K562 (cell line): ENCODE measurements around the gene BASP1. TPM values are rescaled to one million over a fixed set of nuclear protein-coding genes. Genes with fewer than 3 reads are reported as not detected.

Source experiments
- ATAC-seq: fragments of 200-7000 bp; cut with Tn5 transposase; 3 replicates; pipeline ENCODE4 v1.9.1; 2020; ENCODE audit warnings: moderate library complexity
- BruUV-seq: library from RNA; stranded (reverse); fragments of 400-500 nt; replicated peaks from 2 replicates; lab custom pipeline; 2021; lab: Mats Ljungman, UMichigan
- CTCF ChIA-PET: fragments of 300-600 bp; formaldehyde crosslinking; extraction: SDS; loops from one replicate; lab custom pipeline; 2021; ENCODE audit warnings: low intra/inter-chr PET ratio; lab: Yijun Ruan, JAX
- POLR2A ChIA-PET: fragments of 300-600, 350-650 bp; sonication (Branson Sonifier 250); formaldehyde crosslinking; extraction: SDS; loops from one replicate; lab custom pipeline; 2021; ENCODE audit warnings: antibody characterized with exemption, inconsistent platforms; lab: Yijun Ruan, JAX
- DNase-seq, 4 experiments: peaks; one replicate each; pipeline versions ENCODE4 v3.0.0 to v3.0.0-alpha.2; 2011 to 2018; ENCODE audit warnings: low spot score in 3 of 4, mixed read lengths in 3 of 4; ENCODE audit errors: extremely low read depth in 1 of 4
- FAIRE-seq: peaks from 2 replicates; lab custom pipeline; 2011; peaks lifted over from hg19 to GRCh38; lab: Jason Lieb, UNC
- H2AFZ ChIP-seq: 2 replicates; pipeline ENCODE4 v1.6.0; 2011; ENCODE audit warnings: low read depth, low read length, control low read depth, inconsistent platforms
- H3K27ac ChIP-seq: fragments of 200-600 bp; 3 replicates; pipeline ENCODE4 v1.8.0; 2011; ENCODE audit warnings: low read depth, mild to moderate bottlenecking, control low read depth, inconsistent platforms, low read length, moderate library complexity, mixed read lengths; ENCODE audit errors: extremely low read depth
- H3K27me3 ChIP-seq, 2 experiments: fragments of 300-600 bp in 1 of 2; 2 replicates in 1 of 2; 3 replicates in 1 of 2; pipeline versions ENCODE4 v1.6.0 to v1.8.0; 2011; ENCODE audit warnings: inconsistent platforms in 2 of 2, low read length in 2 of 2, mild to moderate bottlenecking in 1 of 2, mixed read lengths in 1 of 2, moderate library complexity in 1 of 2; ENCODE audit not compliant: control insufficient read depth in 2 of 2, insufficient read depth in 2 of 2
- H3K36me3 ChIP-seq: fragments of 300-600 bp; 3 replicates; pipeline ENCODE4 v1.8.0; 2011; ENCODE audit warnings: mild to moderate bottlenecking, low read length, inconsistent platforms; ENCODE audit not compliant: control insufficient read depth, insufficient read depth
- H3K4me1 ChIP-seq, 2 experiments: fragments of 200-600 bp in 1 of 2; replicated peaks in 1 of 2; 2 replicates in 1 of 2; 3 replicates in 1 of 2; pipeline versions ENCODE4 v1.5.1 to v1.8.0; 2011; ENCODE audit warnings: inconsistent platforms in 2 of 2, low read length in 2 of 2, mild to moderate bottlenecking in 1 of 2, mixed read lengths in 1 of 2, moderate library complexity in 1 of 2; ENCODE audit not compliant: control insufficient read depth in 2 of 2, insufficient read depth in 2 of 2
- H3K4me2 ChIP-seq: 2 replicates; pipeline ENCODE4 v1.6.1; 2011; ENCODE audit warnings: low read length, control low read depth, inconsistent platforms, mixed read lengths; ENCODE audit not compliant: insufficient read depth
- H3K4me3 ChIP-seq: fragments of 200-600 bp; sonication (generic), shearing (Covaris generic); 2 replicates; pipeline ENCODE4 v1.5.1; 2016; ENCODE audit warnings: control low read depth, inconsistent platforms
- H3K79me2 ChIP-seq: fragments of 200-600 bp; 3 replicates; pipeline ENCODE4 v1.8.0; 2011; ENCODE audit warnings: low read length, inconsistent platforms; ENCODE audit not compliant: control insufficient read depth, insufficient read depth
- H3K9ac ChIP-seq, 2 experiments: 2 replicates each; pipeline versions ENCODE4 v1.6.0 to v1.6.1; 2011; ENCODE audit warnings: low read depth in 2 of 2, low read length in 2 of 2, control low read depth in 1 of 2, inconsistent platforms in 1 of 2, mild to moderate bottlenecking in 1 of 2, mixed read lengths in 1 of 2; ENCODE audit not compliant: insufficient read depth in 1 of 2
- H3K9me1 ChIP-seq: one replicate; pipeline ENCODE4 v1.6.0; 2011; ENCODE audit warnings: inconsistent platforms, mild to moderate bottlenecking, low read length, moderate library complexity; ENCODE audit not compliant: control insufficient read depth, insufficient read depth
- H3K9me3 ChIP-seq: replicated peaks from 2 replicates; pipeline ENCODE4 v1.5.1; 2011; ENCODE audit warnings: low read depth, low read length, inconsistent platforms; ENCODE audit not compliant: control insufficient read depth, insufficient read depth
- H4K20me1 ChIP-seq: replicated peaks from 2 replicates; pipeline ENCODE4 v1.6.1; 2011; ENCODE audit warnings: low read length, inconsistent platforms, mixed read lengths; ENCODE audit not compliant: control insufficient read depth, insufficient read depth
- BCL6 ChIP-seq: fragments of 250-450 bp; sonication (Bioruptor Pico); IDR thresholded peaks from 2 replicates; pipeline ENCODE4 v1.4.0; 2020
- BRF1 ChIP-seq: IDR thresholded peaks from 3 replicates; pipeline ENCODE4 v1.6.1; 2011; ENCODE audit warnings: borderline replicate concordance, mild to moderate bottlenecking; ENCODE audit not compliant: insufficient read length; ENCODE audit errors: extremely low read depth
- FOXK2 ChIP-seq, 2 experiments: fragments of 450-650 bp; IDR thresholded peaks in 1 of 2; conservative IDR thresholded peaks in 1 of 2; 2 replicates each; pipeline ENCODE4 v1.6.1; 2016; ENCODE audit warnings: low read depth in 2 of 2, mild to moderate bottlenecking in 1 of 2
- GABPB2 ChIP-seq: fragments of 250-450 bp; sonication (Bioruptor Pico); conservative IDR thresholded peaks from 2 replicates; pipeline ENCODE4 v1.5.1; 2021; ENCODE audit warnings: mild to moderate bottlenecking
- MTA2 ChIP-seq: fragments of 450-650 bp; IDR thresholded peaks from 2 replicates; pipeline ENCODE4 v1.6.1; 2016; ENCODE audit warnings: low read depth
- RAD51 ChIP-seq: fragments of 450-650 bp; IDR thresholded peaks from 2 replicates; pipeline ENCODE4 v1.7.1; 2016; ENCODE audit warnings: low read depth, mild to moderate bottlenecking, borderline replicate concordance
- TCF7 ChIP-seq: sonication (generic); IDR thresholded peaks from 2 replicates; pipeline ENCODE4 v1.6.1; 2016; ENCODE audit warnings: antibody characterized with exemption, borderline replicate concordance
- WHSC1 ChIP-seq: IDR thresholded peaks from one replicate; pipeline ENCODE4 v1.6.1; 2012; ENCODE audit warnings: low read length, control low read depth, inconsistent platforms
- ZNF239 ChIP-seq: fragments of 250-450 bp; sonication (Bioruptor Pico); IDR thresholded peaks from 2 replicates; pipeline ENCODE4 v1.4.0; 2020; ENCODE audit warnings: mild to moderate bottlenecking
- ZNF354B ChIP-seq: fragments of 250-450 bp; sonication (Bioruptor Pico); IDR thresholded peaks from 2 replicates; pipeline ENCODE4 v1.4.0; 2020
- WGBS: fragments of 100-300 bp; shearing (Covaris generic); methylation state at CpG from one replicate; pipeline ENCODE4 v1.1.6; 2016; ENCODE audit warnings: low coverage, mixed read lengths; ENCODE audit not compliant: insufficient coverage; ENCODE audit errors: missing lambda C conversion rate; 5-methylcytosine and 5-hydroxymethylcytosine counted together
- in situ Hi-C: fragments of 300-500 bp; cut with MboI; formaldehyde crosslinking; loops from 4 replicates; pipeline ENCODE4 v1.15.0; 2018; ENCODE audit warnings: inconsistent platforms, mixed read lengths
- intact Hi-C: fragments of 100-400 bp; cut with micrococcal nuclease; formaldehyde crosslinking; loops from 2 replicates; pipeline ENCODE4 v1.14.2; 2022
- polyA plus RNA-seq, 8 experiments: library from polyadenylated mRNA; depleted of rRNA in 4 of 8; stranded (reverse) in 5 of 8; unstranded in 3 of 8; fragments of >200 nt; fragmentation: Nextera tagmentation in 2 of 8; fragmentation: Illumina TruSeq in 1 of 8; extraction: Ambion mirVana in 2 of 8; extraction: Trizol in 1 of 8; gene quantifications; 2 replicates each; pipeline versions ENCODE4 v1.2.1 to v1.2.3, GENCODE V29; 2011 to 2014; ENCODE audit warnings: inconsistent platforms in 1 of 8, missing spikeins in 1 of 8
- total RNA-seq, 7 experiments: library from RNA; depleted of rRNA in 6 of 7; stranded (reverse); fragments of >200 nt in 6 of 7; fragmentation: Illumina TruSeq in 2 of 7; extraction: Trizol in 2 of 7; gene quantifications; 2 replicates each; pipeline versions ENCODE4 v1.2.1 to v1.2.3, GENCODE V29; 2011 to 2021; ENCODE audit warnings: low replicate concordance in 1 of 7
- TF ChIP-seq, protein P1 (sequence below): fragments of 450-650 bp; IDR thresholded peaks from 2 replicates; pipeline ENCODE4 v1.6.1; 2016; ENCODE audit warnings: borderline replicate concordance

BASP1 gene
- total and polyA plus RNA-seq, 9 of the 15 experiments (the other 6 are each of a cell fraction or from before 2014, with no cell fraction given) = 0.22 TPM; not detected in 8

DNA sequence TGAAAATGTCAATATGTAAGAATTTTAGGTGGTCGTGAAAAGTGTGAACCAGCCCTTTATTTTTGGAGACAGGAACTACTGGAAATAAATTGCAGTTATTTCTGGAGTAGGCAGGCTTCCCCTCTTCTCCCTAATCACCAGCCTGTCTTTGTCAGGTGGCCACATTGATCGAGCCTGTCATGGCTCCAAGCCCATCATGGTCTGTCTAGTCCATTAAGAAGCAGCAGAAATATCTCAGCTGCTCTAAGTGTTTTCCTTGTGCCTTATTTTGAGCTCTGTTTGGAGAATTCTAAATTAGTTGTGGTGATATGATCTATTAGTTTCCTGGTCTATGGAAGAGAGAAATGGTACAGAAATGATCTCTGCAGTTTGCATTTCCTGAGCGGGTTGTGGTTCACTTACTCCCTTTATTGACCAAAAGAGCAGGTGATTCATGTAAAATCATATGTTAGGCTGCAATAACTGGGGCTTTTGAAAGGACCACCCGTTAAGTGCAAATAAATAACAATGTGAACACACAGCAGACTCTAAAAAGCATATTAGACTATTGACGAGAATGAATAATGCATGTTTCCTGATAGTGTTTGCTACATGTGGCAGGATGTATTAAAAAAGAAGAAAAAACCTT, 42.3 kb downstream of the BASP1 start:
- H4K20me1 ChIP-seq = no peaks in the 10 kb centered on the region
- H2AFZ ChIP-seq = no peak overlapping the region
- no peak for FAIRE-seq
- no peak for ATAC-seq
- H3K9ac ChIP-seq = no peak overlapping the region
- ChIA-PET CTCF (no interaction called here), POLR2A (no interaction called here)
- H3K36me3 ChIP-seq = no peaks in the 10 kb centered on the region
- in situ Hi-C loops (no loop called here), intact Hi-C loops (no loop called here)
- no peaks in the 10 kb centered on the region for H3K9me1 ChIP-seq
- no TSS peak for BruUV-seq
- H3K4me2 ChIP-seq = no peak overlapping the region
- H3K4me1 ChIP-seq = no peaks in the 10 kb centered on the region
- H3K4me3 ChIP-seq = no peak overlapping the region
- H3K9me3 ChIP-seq = no peaks in the 10 kb centered on the region
- H3K27ac ChIP-seq = no peak overlapping the region
- no peaks in the 10 kb centered on the region for H3K79me2 ChIP-seq
- TF ChIP-seq TCF7 = no peak
- no peak for TF ChIP-seq ZNF239
- no peak for TF ChIP-seq FOXK2 (conservative IDR thresholded peaks at IDR 0.05 in 1 of 2, IDR thresholded peaks at IDR 0.05 in 1 of 2; ENCODE audit: low read depth in 2 of 2)
- no peak for TF ChIP-seq WHSC1
- TF ChIP-seq ZNF354B = no peak
- TF ChIP-seq BCL6 (CRISPR knock-in tag) = no peak
- TF ChIP-seq, protein P1, sequence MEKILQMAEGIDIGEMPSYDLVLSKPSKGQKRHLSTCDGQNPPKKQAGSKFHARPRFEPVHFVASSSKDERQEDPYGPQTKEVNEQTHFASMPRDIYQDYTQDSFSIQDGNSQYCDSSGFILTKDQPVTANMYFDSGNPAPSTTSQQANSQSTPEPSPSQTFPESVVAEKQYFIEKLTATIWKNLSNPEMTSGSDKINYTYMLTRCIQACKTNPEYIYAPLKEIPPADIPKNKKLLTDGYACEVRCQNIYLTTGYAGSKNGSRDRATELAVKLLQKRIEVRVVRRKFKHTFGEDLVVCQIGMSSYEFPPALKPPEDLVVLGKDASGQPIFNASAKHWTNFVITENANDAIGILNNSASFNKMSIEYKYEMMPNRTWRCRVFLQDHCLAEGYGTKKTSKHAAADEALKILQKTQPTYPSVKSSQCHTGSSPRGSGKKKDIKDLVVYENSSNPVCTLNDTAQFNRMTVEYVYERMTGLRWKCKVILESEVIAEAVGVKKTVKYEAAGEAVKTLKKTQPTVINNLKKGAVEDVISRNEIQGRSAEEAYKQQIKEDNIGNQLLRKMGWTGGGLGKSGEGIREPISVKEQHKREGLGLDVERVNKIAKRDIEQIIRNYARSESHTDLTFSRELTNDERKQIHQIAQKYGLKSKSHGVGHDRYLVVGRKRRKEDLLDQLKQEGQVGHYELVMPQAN = no peak
- no peak for TF ChIP-seq MTA2
- TF ChIP-seq GABPB2 = no peak
- TF ChIP-seq BRF1 = no peak
- TF ChIP-seq RAD51 = no peak
- WGBS = 0% methylated on average over 5 of the region's 5 CpGs
- H3K27me3 ChIP-seq = no peaks in the 10 kb centered on the region
- no peak for DNase-seq
